Measurements from ENCODE around the gene EHBP1L1. TPM values are rescaled to one million over a fixed set of nuclear protein-coding genes. Genes with fewer than 3 reads are reported as not detected.

Gene EHBP1L1
- total and polyA plus RNA-seq, 4 donors: 49.8 to 154 (median 91.8) TPM

- H3K27ac ChIP-seq (ENCODE audit: low read depth in 1 of 2, low read length in 1 of 2): no peak overlapping the region
- DNase-seq: peak; percentile 80 to 87 (median 83)
- TF ChIP-seq CTCF (IDR thresholded peaks at IDR 0.05; ENCODE audit: control extremely low read depth, extremely low read depth): no peak
- 66 to 75% methylated on average over 8 of the region's 8 CpGs for WGBS, 2 donors
- ATAC-seq (ENCODE audit: insufficient read depth, low FRiP score): no peak
- H3K27me3 ChIP-seq (ENCODE audit: control insufficient read depth in 3 of 3, insufficient read depth in 3 of 3, low read length in 2 of 3): no peaks in the 10 kb centered on the region
- no peak overlapping the region for H3K9ac ChIP-seq (ENCODE audit: insufficient read depth in 1 of 2, low read length in 2 of 2)
- H3K9me3 ChIP-seq (ENCODE audit: control insufficient read depth in 4 of 4, insufficient read depth in 3 of 4, low read length in 3 of 4): no peaks in the 10 kb centered on the region
- peaks cover 0 to 11% (median 0%) of the 10 kb centered on the region in 5 donors for H3K4me1 ChIP-seq (ENCODE audit: control insufficient read depth in 5 of 5, insufficient read depth in 5 of 5, low read length in 5 of 5)
- H3K36me3 ChIP-seq (ENCODE audit: control insufficient read depth in 4 of 4, insufficient read depth in 4 of 4, low read length in 4 of 4): peaks cover 0 to 29% (median 9%) of the 10 kb centered on the region in 4 donors
- H3K4me3 ChIP-seq: no peak overlapping the region
These were observed 14.4 kb downstream of the EHBP1L1 start for GRCh38 chr11:65590240-65590738.

- no peak for TF ChIP-seq CTCF (IDR thresholded peaks at IDR 0.05; ENCODE audit: control extremely low read depth, extremely low read depth)
- H3K9me3 ChIP-seq (ENCODE audit: control insufficient read depth in 4 of 4, insufficient read depth in 3 of 4, low read length in 3 of 4): no peaks in the 10 kb centered on the region
- H3K27me3 ChIP-seq (ENCODE audit: control insufficient read depth in 3 of 3, insufficient read depth in 3 of 3, low read length in 2 of 3): no peaks in the 10 kb centered on the region
- no peak overlapping the region for H3K4me3 ChIP-seq
- H3K36me3 ChIP-seq (ENCODE audit: control insufficient read depth in 4 of 4, insufficient read depth in 4 of 4, low read length in 4 of 4): peaks cover 0 to 18% (median 6%) of the 10 kb centered on the region in 4 donors
- peaks cover 0 to 11% (median 0%) of the 10 kb centered on the region in 5 donors for H3K4me1 ChIP-seq (ENCODE audit: control insufficient read depth in 5 of 5, insufficient read depth in 5 of 5, low read length in 5 of 5)
- 55 to 66% methylated on average over 94 to 106 of the region's 106 CpGs for whole genome bisulfite sequencing, 2 donors
- ATAC-seq (ENCODE audit: insufficient read depth, low FRiP score) (no peak), DNase-seq (peak; percentile 65 to 73 (median 70))
- H3K27ac ChIP-seq (ENCODE audit: low read depth in 1 of 2, low read length in 1 of 2): peak overlapping the region; percentile 48 to 55
- H3K9ac ChIP-seq (ENCODE audit: insufficient read depth in 1 of 2, low read length in 2 of 2): no peak overlapping the region
These were observed 16.3 kb downstream of the EHBP1L1 start for GRCh38 chr11:65591939-65592857.

- H3K27ac ChIP-seq (ENCODE audit: low read depth in 1 of 2, low read length in 1 of 2): no peak overlapping the region
- H3K9ac ChIP-seq (ENCODE audit: insufficient read depth in 1 of 2, low read length in 2 of 2): no peak overlapping the region
- no peaks in the 10 kb centered on the region for H3K27me3 ChIP-seq (ENCODE audit: control insufficient read depth in 3 of 3, insufficient read depth in 3 of 3, low read length in 2 of 3)
- ATAC-seq (ENCODE audit: insufficient read depth, low FRiP score) (no peak), DNase-seq (no peak)
- no peak for TF ChIP-seq CTCF (IDR thresholded peaks at IDR 0.05; ENCODE audit: control extremely low read depth, extremely low read depth)
- no peaks in the 10 kb centered on the region for H3K9me3 ChIP-seq (ENCODE audit: control insufficient read depth in 4 of 4, insufficient read depth in 3 of 4, low read length in 3 of 4)
- H3K4me3 ChIP-seq: no peak overlapping the region
- peaks cover 2 to 21% (median 7%) of the 10 kb centered on the region in 4 donors for H3K36me3 ChIP-seq (ENCODE audit: control insufficient read depth in 4 of 4, insufficient read depth in 4 of 4, low read length in 4 of 4)
- WGBS, 2 donors: 87 to 89% methylated on average over 22 of the region's 22 CpGs
- H3K4me1 ChIP-seq (ENCODE audit: control insufficient read depth in 5 of 5, insufficient read depth in 5 of 5, low read length in 5 of 5): peaks cover 0 to 11% (median 0%) of the 10 kb centered on the region in 5 donors
These were observed 17.1 kb downstream of the EHBP1L1 start for GRCh38 chr11:65592858-65593517.
